ENCODE measurements around the gene ISLR. TPM values are rescaled to one million over a fixed set of nuclear protein-coding genes. Genes with fewer than 3 reads are reported as not detected.

Gene ISLR
- total and polyA plus RNA-seq, 2 of the 4 experiments (the other 2 are of a cell fraction), result under 0.01 to 0.79 TPM

GRCh38 chr15:74130155-74130848 is 43.2 kb upstream of the ISLR start, which contains the start of gene ISLR2:
Gene ISLR2 (plus strand): TSS chr15:74130586. CDS start chr15:74132755, 2,169 bp downstream.
- H4K20me1 ChIP-seq (ENCODE audit: insufficient read depth, low read length), result peaks cover 19% of the 10 kb centered on the region; the same call in 1 of the 2 replicates
- no peak within 1 kb of the TSS for H3K27ac ChIP-seq (ENCODE audit: insufficient read depth, low read length)
- H3K79me1 ChIP-seq (ENCODE audit: low read depth in 1 of 2, low read length in 2 of 2), result no peaks in the 10 kb centered on the region
- WGBS, 2 experiments (ENCODE audit: extremely low coverage in 2 of 2, insufficient read length in 1 of 2), result 1% methylated on average over 11 of the region's 53 CpGs; no CpG with 5 or more reads in 1 of the 2 experiments
- H4K5ac ChIP-seq (ENCODE audit: low read depth, low read length), result no peak within 1 kb of the TSS
- no peak within 1 kb of the TSS for H2BK20ac ChIP-seq (ENCODE audit: low read depth, low read length)
- H3K27me3 ChIP-seq (ENCODE audit: control insufficient read depth, insufficient read depth, low read length), result peaks cover 90% of the 10 kb centered on the region
- no peak within 1 kb of the TSS for H3K4me3 ChIP-seq (ENCODE audit: insufficient read depth, low read depth, low read length)
- no peak within 1 kb of the TSS for H2BK5ac ChIP-seq (ENCODE audit: low read depth, low read length, poor library complexity, severe bottlenecking)
- DNase-seq (no peak), ATAC-seq (ENCODE audit: low read depth) (no peak)
- no peak within 1 kb of the TSS for H3K23ac ChIP-seq (ENCODE audit: low read depth, low read length)
- ChIA-PET POLR2A (ENCODE audit: unreplicated experiment) (no interaction called here), CTCF (interaction anchor here (1.7 kb wide), 1 partner anchor 178 kb away, joined by 6 read pairs; no protein-coding TSS in a partner anchor)
- no peak within 1 kb of the TSS for H3K18ac ChIP-seq (ENCODE audit: low read depth, low read length)
- H2BK15ac ChIP-seq (ENCODE audit: low read depth, low read length), result no peak within 1 kb of the TSS
- TF ChIP-seq POLR2A (IDR thresholded peaks at IDR 0.05; ENCODE audit: low read depth, low read length) (no peak), SMC3 (IDR thresholded peaks at IDR 0.05; ENCODE audit: low read depth, low read length) (no peak), ELK1 (IDR thresholded peaks at IDR 0.05; ENCODE audit: borderline replicate concordance, low read depth, low read length) (no peak), MAFK (IDR thresholded peaks at IDR 0.05; ENCODE audit: low read depth, low read length) (no peak)
- H2AK5ac ChIP-seq (ENCODE audit: low read depth, low read length), result no peak within 1 kb of the TSS
- H3K4me2 ChIP-seq (ENCODE audit: low read depth, low read length), result no peak within 1 kb of the TSS
- peak within 1 kb of the TSS; percentile 28 for H2AFZ ChIP-seq (replicated peaks; ENCODE audit: low read length, poor library complexity)
- H3K9ac ChIP-seq (ENCODE audit: low read depth, low read length), result no peak within 1 kb of the TSS
- no TSS peak for BruUV-seq (replicated peaks)
- H2AK9ac ChIP-seq (replicated peaks; ENCODE audit: low read depth, low read length, poor library complexity), result no peak within 1 kb of the TSS
- H3K36me3 ChIP-seq (ENCODE audit: control insufficient read depth, insufficient read depth, low read length), result no peaks in the 10 kb centered on the region
- H4K8ac ChIP-seq (ENCODE audit: low read depth in 2 of 2, low read length in 2 of 2), result no peak within 1 kb of the TSS
- in situ Hi-C loops (cut with MboI; ENCODE audit: low sequenced_read_pairs), result loop anchor here (5.0 kb wide), 1 partner anchor 153 kb away; no protein-coding TSS in a partner anchor
- intact Hi-C loops (cut with micrococcal nuclease), result no loop called here
- H3K4me1 ChIP-seq (ENCODE audit: control insufficient read depth, insufficient read depth, low read length), result no peaks in the 10 kb centered on the region; the same call in 1 of the 2 replicates
- no peak within 1 kb of the TSS for H3K56ac ChIP-seq (ENCODE audit: extremely low read depth, insufficient read depth, low read length)
- no peak within 1 kb of the TSS for H4K91ac ChIP-seq (ENCODE audit: insufficient read depth, low read depth, low read length)
- peaks cover 8% of the 10 kb centered on the region for H3K9me3 ChIP-seq (ENCODE audit: control insufficient read depth, insufficient read depth, low read length)
- H2BK120ac ChIP-seq (ENCODE audit: low read depth, low read length), result no peak within 1 kb of the TSS
- H3K14ac ChIP-seq (replicated peaks; ENCODE audit: low read depth, low read length), result no peak within 1 kb of the TSS
- H3K9me1 ChIP-seq (ENCODE audit: insufficient read depth, low read length), result 0 out of 2 replicates have a peak, but pooled peaks cover 2% of the 10 kb centered on the region
- H3K4ac ChIP-seq (ENCODE audit: low read depth, low read length), result no peak within 1 kb of the TSS
- dilution Hi-C loops (cut with HindIII; ENCODE audit: low sequenced_read_pairs, unreplicated experiment), result no loop called here
